K562 (cell line): ENCODE measurements around the gene TMEM87A. TPM values are rescaled to one million over a fixed set of nuclear protein-coding genes. Genes with fewer than 3 reads are reported as not detected.

Experiments used
- ATAC-seq: fragments of 200-7000 bp; cut with Tn5 transposase; 3 replicates; pipeline ENCODE4 v1.9.1; 2020; ENCODE audit warnings: moderate library complexity
- BruUV-seq: library from RNA; stranded (reverse); fragments of 400-500 nt; replicated peaks from 2 replicates; lab custom pipeline; 2021; lab: Mats Ljungman, UMichigan
- CTCF ChIA-PET: fragments of 300-600 bp; formaldehyde crosslinking; extraction: SDS; loops from one replicate; lab custom pipeline; 2021; ENCODE audit warnings: low intra/inter-chr PET ratio; lab: Yijun Ruan, JAX
- POLR2A ChIA-PET: fragments of 300-600, 350-650 bp; sonication (Branson Sonifier 250); formaldehyde crosslinking; extraction: SDS; loops from one replicate; lab custom pipeline; 2021; ENCODE audit warnings: antibody characterized with exemption, inconsistent platforms; lab: Yijun Ruan, JAX
- DNase-seq, 4 experiments: peaks; one replicate each; pipeline versions ENCODE4 v3.0.0 to v3.0.0-alpha.2; 2011 to 2018; ENCODE audit warnings: low spot score in 3 of 4, mixed read lengths in 3 of 4; ENCODE audit errors: extremely low read depth in 1 of 4
- FAIRE-seq: peaks from 2 replicates; lab custom pipeline; 2011; peaks lifted over from hg19 to GRCh38; lab: Jason Lieb, UNC
- H2AFZ ChIP-seq: 2 replicates; pipeline ENCODE4 v1.6.0; 2011; ENCODE audit warnings: low read depth, low read length, control low read depth, inconsistent platforms
- H3K27ac ChIP-seq: fragments of 200-600 bp; 3 replicates; pipeline ENCODE4 v1.8.0; 2011; ENCODE audit warnings: low read depth, mild to moderate bottlenecking, control low read depth, inconsistent platforms, low read length, moderate library complexity, mixed read lengths; ENCODE audit errors: extremely low read depth
- H3K27me3 ChIP-seq, 2 experiments: fragments of 300-600 bp in 1 of 2; 2 replicates in 1 of 2; 3 replicates in 1 of 2; pipeline versions ENCODE4 v1.6.0 to v1.8.0; 2011; ENCODE audit warnings: inconsistent platforms in 2 of 2, low read length in 2 of 2, mild to moderate bottlenecking in 1 of 2, mixed read lengths in 1 of 2, moderate library complexity in 1 of 2; ENCODE audit not compliant: control insufficient read depth in 2 of 2, insufficient read depth in 2 of 2
- H3K36me3 ChIP-seq: fragments of 300-600 bp; 3 replicates; pipeline ENCODE4 v1.8.0; 2011; ENCODE audit warnings: mild to moderate bottlenecking, low read length, inconsistent platforms; ENCODE audit not compliant: control insufficient read depth, insufficient read depth
- H3K4me1 ChIP-seq, 2 experiments: fragments of 200-600 bp in 1 of 2; replicated peaks in 1 of 2; 2 replicates in 1 of 2; 3 replicates in 1 of 2; pipeline versions ENCODE4 v1.5.1 to v1.8.0; 2011; ENCODE audit warnings: inconsistent platforms in 2 of 2, low read length in 2 of 2, mild to moderate bottlenecking in 1 of 2, mixed read lengths in 1 of 2, moderate library complexity in 1 of 2; ENCODE audit not compliant: control insufficient read depth in 2 of 2, insufficient read depth in 2 of 2
- H3K4me2 ChIP-seq: 2 replicates; pipeline ENCODE4 v1.6.1; 2011; ENCODE audit warnings: low read length, control low read depth, inconsistent platforms, mixed read lengths; ENCODE audit not compliant: insufficient read depth
- H3K4me3 ChIP-seq: fragments of 200-600 bp; sonication (generic), shearing (Covaris generic); 2 replicates; pipeline ENCODE4 v1.5.1; 2016; ENCODE audit warnings: control low read depth, inconsistent platforms
- H3K79me2 ChIP-seq: fragments of 200-600 bp; 3 replicates; pipeline ENCODE4 v1.8.0; 2011; ENCODE audit warnings: low read length, inconsistent platforms; ENCODE audit not compliant: control insufficient read depth, insufficient read depth
- H3K9ac ChIP-seq, 2 experiments: 2 replicates each; pipeline versions ENCODE4 v1.6.0 to v1.6.1; 2011; ENCODE audit warnings: low read depth in 2 of 2, low read length in 2 of 2, control low read depth in 1 of 2, inconsistent platforms in 1 of 2, mild to moderate bottlenecking in 1 of 2, mixed read lengths in 1 of 2; ENCODE audit not compliant: insufficient read depth in 1 of 2
- H3K9me1 ChIP-seq: one replicate; pipeline ENCODE4 v1.6.0; 2011; ENCODE audit warnings: inconsistent platforms, mild to moderate bottlenecking, low read length, moderate library complexity; ENCODE audit not compliant: control insufficient read depth, insufficient read depth
- H3K9me3 ChIP-seq: replicated peaks from 2 replicates; pipeline ENCODE4 v1.5.1; 2011; ENCODE audit warnings: low read depth, low read length, inconsistent platforms; ENCODE audit not compliant: control insufficient read depth, insufficient read depth
- H4K20me1 ChIP-seq: replicated peaks from 2 replicates; pipeline ENCODE4 v1.6.1; 2011; ENCODE audit warnings: low read length, inconsistent platforms, mixed read lengths; ENCODE audit not compliant: control insufficient read depth, insufficient read depth
- C11orf30 ChIP-seq: fragments of 450-650 bp; IDR thresholded peaks from 2 replicates; pipeline ENCODE4 v1.6.1; 2016; ENCODE audit warnings: low read depth, mild to moderate bottlenecking
- CBFA2T2 ChIP-seq: fragments of 450-650 bp; conservative IDR thresholded peaks from 2 replicates; pipeline ENCODE4 v1.6.1; 2017; ENCODE audit warnings: mild to moderate bottlenecking
- CTBP1 ChIP-seq: fragments of 450-650 bp; IDR thresholded peaks from 2 replicates; pipeline ENCODE4 v1.6.1; 2016; ENCODE audit warnings: borderline replicate concordance
- POLR3A ChIP-seq: IDR thresholded peaks from 2 replicates; pipeline ENCODE4 v1.6.1; 2011; ENCODE audit warnings: borderline replicate concordance, mild to moderate bottlenecking, moderate library complexity; ENCODE audit not compliant: insufficient read length, insufficient read depth; ENCODE audit errors: extremely low read depth
- POLR3G ChIP-seq: IDR thresholded peaks from 2 replicates; pipeline ENCODE4 v1.6.1; 2011; ENCODE audit not compliant: insufficient read length, insufficient replicate concordance; ENCODE audit errors: extremely low read depth
- RFX5 ChIP-seq: IDR thresholded peaks from 2 replicates; pipeline ENCODE4 v1.6.1; 2011; ENCODE audit warnings: low read depth, mild to moderate bottlenecking, improper control_type of control experiment, low read length
- SMAD4 ChIP-seq: fragments of 250-450 bp; sonication (Bioruptor Pico); conservative IDR thresholded peaks from 2 replicates; pipeline ENCODE4 v1.8.0; 2021; ENCODE audit warnings: inconsistent platforms, mild to moderate bottlenecking, moderate library complexity
- SP1 ChIP-seq: sonication (generic); formaldehyde crosslinking; IDR thresholded peaks from 2 replicates; pipeline ENCODE4 v1.8.1; 2022; ENCODE audit warnings: mild to moderate bottlenecking, missing genetic modification reagents
- SREBF2 ChIP-seq: sonication (generic); formaldehyde crosslinking; IDR thresholded peaks from 2 replicates; pipeline ENCODE4 v1.4.0; 2020; ENCODE audit warnings: mild to moderate bottlenecking, missing genetic modification reagents
- THRB ChIP-seq: fragments of 450-650 bp; formaldehyde crosslinking; conservative IDR thresholded peaks from 2 replicates; pipeline ENCODE4 v1.4.0; 2022; ENCODE audit warnings: mild to moderate bottlenecking, missing genetic modification characterization
- TRIM28 ChIP-seq: fragments of 450-650 bp; IDR thresholded peaks from 2 replicates; pipeline ENCODE4 v1.6.1; 2017
- ZNF143 ChIP-seq: sonication (generic); formaldehyde crosslinking; IDR thresholded peaks from 2 replicates; pipeline ENCODE4 v1.9.0; 2022; ENCODE audit warnings: mild to moderate bottlenecking, missing genetic modification reagents
- ZNF253 ChIP-seq: fragments of 250-450 bp; sonication (Bioruptor Pico); conservative IDR thresholded peaks from 2 replicates; pipeline ENCODE4 v1.6.1; 2021; ENCODE audit warnings: mild to moderate bottlenecking
- ZNF3 ChIP-seq: fragments of 250-450 bp; sonication (Bioruptor Pico); IDR thresholded peaks from 2 replicates; pipeline ENCODE4 v1.5.0; 2021; ENCODE audit warnings: mild to moderate bottlenecking, moderate library complexity
- ZNF431 ChIP-seq: sonication (generic); formaldehyde crosslinking; IDR thresholded peaks from 2 replicates; pipeline ENCODE4 v1.8.0; 2022; ENCODE audit warnings: mild to moderate bottlenecking, missing genetic modification reagents
- ZNF592 ChIP-seq: fragments of 450-650 bp; IDR thresholded peaks from 2 replicates; pipeline ENCODE4 v1.6.1; 2017; ENCODE audit warnings: antibody characterized with exemption, mild to moderate bottlenecking
- ZNF766 ChIP-seq: fragments of 200-800 bp; sonication (Bioruptor generic); conservative IDR thresholded peaks from 2 replicates; pipeline ENCODE4 v1.6.1; 2016; ENCODE audit warnings: missing genetic modification characterization, missing compliant biosample characterization
- ZNF77 ChIP-seq: fragments of 250-450 bp; sonication (Bioruptor Pico); IDR thresholded peaks from 2 replicates; pipeline ENCODE4 v1.5.0; 2020
- WGBS: fragments of 100-300 bp; shearing (Covaris generic); methylation state at CpG from one replicate; pipeline ENCODE4 v1.1.6; 2016; ENCODE audit warnings: low coverage, mixed read lengths; ENCODE audit not compliant: insufficient coverage; ENCODE audit errors: missing lambda C conversion rate; 5-methylcytosine and 5-hydroxymethylcytosine counted together
- in situ Hi-C: fragments of 300-500 bp; cut with MboI; formaldehyde crosslinking; loops from 4 replicates; pipeline ENCODE4 v1.15.0; 2018; ENCODE audit warnings: inconsistent platforms, mixed read lengths
- intact Hi-C: fragments of 100-400 bp; cut with micrococcal nuclease; formaldehyde crosslinking; loops from 2 replicates; pipeline ENCODE4 v1.14.2; 2022
- polyA plus RNA-seq, 8 experiments: library from polyadenylated mRNA; depleted of rRNA in 4 of 8; stranded (reverse) in 5 of 8; unstranded in 3 of 8; fragments of >200 nt; fragmentation: Nextera tagmentation in 2 of 8; fragmentation: Illumina TruSeq in 1 of 8; extraction: Ambion mirVana in 2 of 8; extraction: Trizol in 1 of 8; gene quantifications; 2 replicates each; pipeline versions ENCODE4 v1.2.1 to v1.2.3, GENCODE V29; 2011 to 2014; ENCODE audit warnings: inconsistent platforms in 1 of 8, missing spikeins in 1 of 8
- total RNA-seq, 7 experiments: library from RNA; depleted of rRNA in 6 of 7; stranded (reverse); fragments of >200 nt in 6 of 7; fragmentation: Illumina TruSeq in 2 of 7; extraction: Trizol in 2 of 7; gene quantifications; 2 replicates each; pipeline versions ENCODE4 v1.2.1 to v1.2.3, GENCODE V29; 2011 to 2021; ENCODE audit warnings: low replicate concordance in 1 of 7

The TMEM87A gene
- total and polyA plus RNA-seq, 9 of the 15 experiments (the other 6 are each of a cell fraction or from before 2014, with no cell fraction given), result 16.6 to 43.3 (median 29.6) TPM

- H2AFZ ChIP-seq, result no peak overlapping the region
- no peaks in the 10 kb centered on the region for H3K4me1 ChIP-seq
- TF ChIP-seq SMAD4 (no peak), ZNF77 (CRISPR knock-in tag) (no peak), ZNF253 (CRISPR knock-in tag) (no peak), ZNF3 (CRISPR knock-in tag) (no peak), POLR3A (no peak), SREBF2 (CRISPR knock-in tag) (no peak), TRIM28 (no peak), ZNF592 (no peak), POLR3G (no peak), CTBP1 (no peak), ZNF431 (CRISPR knock-in tag) (no peak), SP1 (no peak), THRB (no peak), C11orf30 (no peak), ZNF143 (CRISPR knock-in tag) (no peak), CBFA2T2 (no peak), RFX5 (no peak), ZNF766 (CRISPR knock-in tag) (no peak)
- TF ChIP-seq, all 486 proteins: peak for 0
- no peak overlapping the region for H3K4me2 ChIP-seq
- no peak overlapping the region for H3K9ac ChIP-seq
- in situ Hi-C loops (no loop called here), intact Hi-C loops (no loop called here)
- ChIA-PET CTCF (no interaction called here), POLR2A (interaction anchor here (0.6 to 0.9 kb wide), 2 partner anchors 24 to 754 kb away, joined by 3 read pairs; no protein-coding TSS in a partner anchor)
- ATAC-seq (no peak), DNase-seq (no peak), FAIRE-seq (no peak)
- H3K9me1 ChIP-seq, result no peaks in the 10 kb centered on the region
- H3K4me3 ChIP-seq, result no peak overlapping the region
- no peaks in the 10 kb centered on the region for H3K9me3 ChIP-seq
- H3K27me3 ChIP-seq, result no peaks in the 10 kb centered on the region
- H3K79me2 ChIP-seq, result no peaks in the 10 kb centered on the region
- no peak overlapping the region for H3K27ac ChIP-seq
- H4K20me1 ChIP-seq, result no peaks in the 10 kb centered on the region
- 87% methylated on average over 13 of the region's 13 CpGs for WGBS
- no TSS peak for BruUV-seq
- H3K36me3 ChIP-seq, result peaks cover 75% of the 10 kb centered on the region
Measured at GRCh38 chr15:42166225-42166940, 106.8 kb downstream of the TMEM87A start.
